Upper lobe of left lung (tissue), 4 donors: ENCODE measurements around the gene LMOD3.

Source experiments
- CTCF ChIP-seq, 6 experiments: fragments of 450-650 bp in 4 of 6; fragments of 200-600 bp in 2 of 6; sonication (generic) in 2 of 6; IDR thresholded peaks; one replicate each; pipeline ENCODE4 v1.5.1; 2016 to 2019; ENCODE audit warnings: antibody characterized with exemption in 6 of 6
- EP300 ChIP-seq, 4 donors: sonication (generic); formaldehyde crosslinking; IDR thresholded peaks; one replicate each; pipeline ENCODE4 v1.5.1; 2017; ENCODE audit warnings: antibody characterized with exemption in 4 of 4, control low read depth in 2 of 4
- POLR2A ChIP-seq, 4 donors: fragments of 450-650 bp; IDR thresholded peaks; one replicate each; pipeline ENCODE4 v1.5.1; 2016 to 2017; ENCODE audit warnings: antibody characterized with exemption in 4 of 4, mild to moderate bottlenecking in 2 of 4
- POLR2AphosphoS5 ChIP-seq, 2 donors: sonication (generic); formaldehyde crosslinking; IDR thresholded peaks; one replicate each; pipeline ENCODE4 v1.5.1; 2017; ENCODE audit warnings: antibody characterized with exemption in 2 of 2

GRCh38 chr3:69160525-69160924 is 38.1 kb upstream of the LMOD3 start:
- no peak for TF ChIP-seq CTCF (IDR thresholded peaks at IDR 0.05)
- TF ChIP-seq POLR2AphosphoS5 (IDR thresholded peaks at IDR 0.05), result no peak
- TF ChIP-seq EP300 (IDR thresholded peaks at IDR 0.05), result no peak
- no peak for TF ChIP-seq POLR2A (IDR thresholded peaks at IDR 0.05)
